Peyer's patch (tissue), 4 donors: ENCODE results near the gene ZNF593.

Experiments used
- CTCF ChIP-seq, 6 experiments: fragments of 450-650 bp in 4 of 6; fragments of 200-600 bp in 2 of 6; sonication (generic) in 1 of 6; IDR thresholded peaks; one replicate each; pipeline ENCODE4 v1.5.1; 2017 to 2019; ENCODE audit warnings: antibody characterized with exemption in 6 of 6, mild to moderate bottlenecking in 3 of 6, moderate library complexity in 1 of 6
- POLR2A ChIP-seq, 2 donors: fragments of 450-650 bp; IDR thresholded peaks; one replicate each; pipeline ENCODE4 v1.5.1; 2017; ENCODE audit warnings: antibody characterized with exemption in 2 of 2, mild to moderate bottlenecking in 2 of 2, moderate library complexity in 2 of 2

DNA sequence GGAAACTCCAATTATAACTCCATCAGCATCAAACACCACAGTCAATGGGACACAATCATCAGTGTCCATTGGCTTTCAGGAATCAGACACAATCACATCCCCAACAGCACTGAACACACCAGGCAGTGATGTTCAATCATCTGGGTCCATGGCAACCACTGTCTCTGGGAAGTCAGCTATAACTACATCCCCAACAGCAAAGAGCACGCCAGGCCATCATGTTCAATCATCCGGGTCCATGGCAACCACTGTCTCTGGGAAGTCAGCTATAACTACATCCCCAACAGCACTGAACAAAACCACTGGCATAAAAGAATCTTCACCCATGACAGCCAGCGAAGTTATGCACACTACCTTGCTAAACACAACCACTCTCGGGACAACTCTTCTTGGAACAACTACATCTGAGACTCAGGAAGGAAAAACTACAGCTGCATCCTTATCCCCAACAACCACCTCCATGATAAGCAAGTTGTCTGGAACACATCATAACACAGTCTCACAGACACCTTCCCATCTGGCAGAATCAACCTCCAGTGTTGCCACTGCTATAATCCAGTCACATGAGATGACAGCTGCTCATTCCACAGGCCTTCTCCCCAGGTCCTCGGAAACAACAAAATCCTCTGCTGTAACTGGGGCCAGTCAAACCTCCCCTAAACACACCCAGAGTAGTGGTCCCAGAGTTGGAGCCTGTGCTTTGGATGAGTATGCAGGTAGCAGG is 40.6 kb downstream of the ZNF593 start:
- TF ChIP-seq POLR2A (IDR thresholded peaks at IDR 0.05) (no peak), CTCF (IDR thresholded peaks at IDR 0.05) (no peak)
